ENCODE data around the gene RAD23A. TPM values are rescaled to one million over a fixed set of nuclear protein-coding genes. Genes with fewer than 3 reads are reported as not detected.

Gene RAD23A
- total and polyA plus RNA-seq, 9 of the 15 experiments (the other 6 are each of a cell fraction or from before 2014, with no cell fraction given), result 9.5 to 181 (median 101) TPM

- TF ChIP-seq ZNF592 (IDR thresholded peaks at IDR 0.05) (peak; percentile 20; the same call in 1 of the 2 replicates), POLR2G (IDR thresholded peaks at IDR 0.05; ENCODE audit: low read depth, low read length) (peak; percentile 100), YBX1 (IDR thresholded peaks at IDR 0.05) (no peak), RREB1 (CRISPR knock-in tag; IDR thresholded peaks at IDR 0.05) (no peak)
Measured at GRCh38 chr19:12937927-12938778, 7.5 kb upstream of the RAD23A start, which contains the start of gene CALR (continued).

Measured in K562 (cell line).